ENCODE results near the gene CTRL. TPM values are rescaled to one million over a fixed set of nuclear protein-coding genes. Genes with fewer than 3 reads are reported as not detected.

The CTRL gene
- total RNA-seq, 3 donors from 2014 or later (not counting 1 experiment from before 2014, with no cell fraction given) = 14.3 to 17.2 (median 15.0) TPM

GRCh38 chr16:67965668-67966548 is 34.2 kb upstream of the CTRL start:
- H3K4me1 Mint-ChIP-seq = peaks cover 22 to 27% of the 10 kb centered on the region in 2 donors
- H3K4me3 Mint-ChIP-seq = no peak overlapping the region
- intact Hi-C loops (cut with micrococcal nuclease) = no loop called here
- Histone ChIP-seq H3K36me3 (ENCODE audit: control insufficient read depth, insufficient read depth, low read length) (peaks cover 11% of the 10 kb centered on the region), H3K4me3 (ENCODE audit: low read length) (no peak overlapping the region), H3K27me3 (ENCODE audit: control insufficient read depth, insufficient read depth, low read length) (no peaks in the 10 kb centered on the region), H3K4me1 (ENCODE audit: control insufficient read depth, insufficient read depth, low read length) (peaks cover 27% of the 10 kb centered on the region), H3K27ac (ENCODE audit: low read length) (no peak overlapping the region), H3K9me3 (ENCODE audit: control insufficient read depth, insufficient read depth, low read length) (no peaks in the 10 kb centered on the region)
- no peak for DNase-seq
- TF ChIP-seq, protein P1, sequence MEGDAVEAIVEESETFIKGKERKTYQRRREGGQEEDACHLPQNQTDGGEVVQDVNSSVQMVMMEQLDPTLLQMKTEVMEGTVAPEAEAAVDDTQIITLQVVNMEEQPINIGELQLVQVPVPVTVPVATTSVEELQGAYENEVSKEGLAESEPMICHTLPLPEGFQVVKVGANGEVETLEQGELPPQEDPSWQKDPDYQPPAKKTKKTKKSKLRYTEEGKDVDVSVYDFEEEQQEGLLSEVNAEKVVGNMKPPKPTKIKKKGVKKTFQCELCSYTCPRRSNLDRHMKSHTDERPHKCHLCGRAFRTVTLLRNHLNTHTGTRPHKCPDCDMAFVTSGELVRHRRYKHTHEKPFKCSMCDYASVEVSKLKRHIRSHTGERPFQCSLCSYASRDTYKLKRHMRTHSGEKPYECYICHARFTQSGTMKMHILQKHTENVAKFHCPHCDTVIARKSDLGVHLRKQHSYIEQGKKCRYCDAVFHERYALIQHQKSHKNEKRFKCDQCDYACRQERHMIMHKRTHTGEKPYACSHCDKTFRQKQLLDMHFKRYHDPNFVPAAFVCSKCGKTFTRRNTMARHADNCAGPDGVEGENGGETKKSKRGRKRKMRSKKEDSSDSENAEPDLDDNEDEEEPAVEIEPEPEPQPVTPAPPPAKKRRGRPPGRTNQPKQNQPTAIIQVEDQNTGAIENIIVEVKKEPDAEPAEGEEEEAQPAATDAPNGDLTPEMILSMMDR (IDR thresholded peaks at IDR 0.05) = no peak
- H3K9me3 Mint-ChIP-seq = no peaks in the 10 kb centered on the region
- no peak for ATAC-seq
- H3K27me3 Mint-ChIP-seq (ENCODE audit: low read depth in 2 of 2) = no peaks in the 10 kb centered on the region
- 95% methylated on average over 11 of the region's 11 CpGs for WGBS (ENCODE audit: insufficient coverage)
- no peaks in the 10 kb centered on the region for H3K36me3 Mint-ChIP-seq
- no peak overlapping the region for H3K27ac Mint-ChIP-seq

DNA sequence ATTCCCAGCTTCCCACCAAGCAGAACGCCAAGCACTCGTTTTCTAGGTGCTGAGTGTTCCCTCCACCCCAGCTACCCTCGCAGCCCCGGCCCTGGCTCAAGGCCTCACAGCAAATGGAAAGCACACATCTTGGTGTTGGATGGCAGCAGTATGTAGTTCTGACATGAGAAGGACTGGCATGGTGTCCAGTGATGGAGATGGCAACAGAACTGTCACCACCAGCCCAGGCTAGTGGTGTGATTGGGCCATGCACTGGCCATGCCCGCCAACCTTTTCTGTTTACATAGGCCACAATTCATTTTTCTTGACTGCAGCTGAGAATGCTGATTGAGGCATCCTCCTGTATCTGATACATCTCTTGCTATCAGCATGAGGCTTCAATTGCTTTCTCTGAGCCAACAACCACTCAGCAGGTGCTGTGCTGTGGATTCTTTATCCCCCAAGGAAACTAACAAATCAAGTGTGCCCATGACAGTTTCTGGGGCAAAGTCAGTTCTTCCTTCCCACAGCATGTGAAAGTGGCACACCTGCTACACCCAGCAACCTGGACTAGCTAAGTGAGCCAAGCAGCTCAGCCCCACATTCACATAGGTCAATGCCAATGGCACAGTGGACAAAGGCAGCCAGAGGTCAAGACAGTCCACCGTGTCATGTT is 32.9 kb upstream of the CTRL start:
- intact Hi-C loops (cut with micrococcal nuclease) = no loop called here
- TF ChIP-seq, protein P1 (IDR thresholded peaks at IDR 0.05) = no peak
- Mint-ChIP-seq H3K27ac (no peak overlapping the region), H3K9me3 (no peaks in the 10 kb centered on the region), H3K36me3 (no peaks in the 10 kb centered on the region), H3K27me3 (ENCODE audit: low read depth in 2 of 2) (no peaks in the 10 kb centered on the region), H3K4me3 (no peak overlapping the region), H3K4me1 (peaks cover 22 to 24% of the 10 kb centered on the region in 2 donors)
- no peak overlapping the region for H3K4me3 ChIP-seq (ENCODE audit: low read length)
- H3K4me1 ChIP-seq (ENCODE audit: control insufficient read depth, insufficient read depth, low read length) = peaks cover 26% of the 10 kb centered on the region
- WGBS (ENCODE audit: insufficient coverage) = 92% methylated on average over 6 of the region's 6 CpGs
- H3K9me3 ChIP-seq (ENCODE audit: control insufficient read depth, insufficient read depth, low read length) = no peaks in the 10 kb centered on the region
- no peak for ATAC-seq
- no peak overlapping the region for H3K27ac ChIP-seq (ENCODE audit: low read length)
- no peak for DNase-seq
- H3K36me3 ChIP-seq (ENCODE audit: control insufficient read depth, insufficient read depth, low read length) = peaks cover 17% of the 10 kb centered on the region
- H3K27me3 ChIP-seq (ENCODE audit: control insufficient read depth, insufficient read depth, low read length) = no peaks in the 10 kb centered on the region

DNA sequence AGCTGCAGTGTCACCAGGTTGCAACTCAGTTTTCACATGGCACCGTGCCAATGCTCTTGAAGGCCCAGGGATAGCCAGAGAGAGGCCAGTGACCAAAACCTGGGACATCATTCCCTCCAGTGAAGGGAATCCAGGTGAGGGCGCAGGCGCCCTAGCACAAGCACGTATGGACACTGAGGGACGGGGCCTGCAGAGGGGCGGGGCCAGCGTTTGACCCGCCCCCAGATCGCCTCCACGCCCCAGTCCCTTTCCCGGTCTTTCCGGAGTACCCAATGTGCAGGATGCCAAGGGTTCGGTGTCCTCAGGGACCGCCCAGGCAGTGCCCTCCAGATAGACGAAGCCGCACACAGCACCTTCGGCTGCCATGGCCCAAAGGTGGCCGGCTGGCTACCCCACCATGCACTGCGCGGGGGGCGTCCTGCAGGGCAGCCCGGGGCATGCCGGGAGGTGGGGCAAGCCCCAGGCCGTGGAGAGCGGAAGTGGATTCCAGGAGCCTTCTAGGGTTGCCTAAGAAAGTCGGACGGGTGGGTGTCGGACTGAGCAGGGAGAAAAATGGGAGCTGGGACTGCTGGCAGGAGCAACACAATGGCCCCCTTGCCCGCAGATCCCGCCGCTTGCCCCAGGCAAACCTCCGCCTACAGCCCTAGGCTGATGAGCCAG is 32.1 kb upstream of the CTRL start:
- Mint-ChIP-seq H3K27ac (no peak overlapping the region), H3K4me3 (no peak overlapping the region), H3K4me1 (peaks cover 16 to 17% of the 10 kb centered on the region in 2 donors), H3K9me3 (no peaks in the 10 kb centered on the region), H3K27me3 (ENCODE audit: low read depth in 2 of 2) (no peaks in the 10 kb centered on the region), H3K36me3 (no peaks in the 10 kb centered on the region)
- no peaks in the 10 kb centered on the region for H3K27me3 ChIP-seq (ENCODE audit: control insufficient read depth, insufficient read depth, low read length)
- no peak overlapping the region for H3K27ac ChIP-seq (ENCODE audit: low read length)
- peaks cover 19% of the 10 kb centered on the region for H3K36me3 ChIP-seq (ENCODE audit: control insufficient read depth, insufficient read depth, low read length)
- intact Hi-C loops (cut with micrococcal nuclease) = no loop called here
- WGBS (ENCODE audit: insufficient coverage) = 93% methylated on average over 32 of the region's 32 CpGs
- no peak for ATAC-seq
- H3K9me3 ChIP-seq (ENCODE audit: control insufficient read depth, insufficient read depth, low read length) = no peaks in the 10 kb centered on the region
- DNase-seq = no peak
- H3K4me1 ChIP-seq (ENCODE audit: control insufficient read depth, insufficient read depth, low read length) = peaks cover 18% of the 10 kb centered on the region
- H3K4me3 ChIP-seq (ENCODE audit: low read length) = no peak overlapping the region
- TF ChIP-seq, protein P1 (IDR thresholded peaks at IDR 0.05) = no peak

Data from natural killer cell (primary cell).